NOMO-1 treated with dmso at 0.1 percent for 144 hours (cell line): Measurements from ENCODE around the gene MTRF1L.
A peak's percentile ranks its signal among the peaks of the same experiment; 100 is the strongest.

ENCODE experiments used
- DNase-seq: peaks from one replicate; lab custom pipeline; 2025; ENCODE audit not compliant: unreplicated experiment; lab: John Stamatoyannopoulos, UW

The MTRF1L gene, protein sequence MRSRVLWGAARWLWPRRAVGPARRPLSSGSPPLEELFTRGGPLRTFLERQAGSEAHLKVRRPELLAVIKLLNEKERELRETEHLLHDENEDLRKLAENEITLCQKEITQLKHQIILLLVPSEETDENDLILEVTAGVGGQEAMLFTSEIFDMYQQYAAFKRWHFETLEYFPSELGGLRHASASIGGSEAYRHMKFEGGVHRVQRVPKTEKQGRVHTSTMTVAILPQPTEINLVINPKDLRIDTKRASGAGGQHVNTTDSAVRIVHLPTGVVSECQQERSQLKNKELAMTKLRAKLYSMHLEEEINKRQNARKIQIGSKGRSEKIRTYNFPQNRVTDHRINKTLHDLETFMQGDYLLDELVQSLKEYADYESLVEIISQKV

DNA sequence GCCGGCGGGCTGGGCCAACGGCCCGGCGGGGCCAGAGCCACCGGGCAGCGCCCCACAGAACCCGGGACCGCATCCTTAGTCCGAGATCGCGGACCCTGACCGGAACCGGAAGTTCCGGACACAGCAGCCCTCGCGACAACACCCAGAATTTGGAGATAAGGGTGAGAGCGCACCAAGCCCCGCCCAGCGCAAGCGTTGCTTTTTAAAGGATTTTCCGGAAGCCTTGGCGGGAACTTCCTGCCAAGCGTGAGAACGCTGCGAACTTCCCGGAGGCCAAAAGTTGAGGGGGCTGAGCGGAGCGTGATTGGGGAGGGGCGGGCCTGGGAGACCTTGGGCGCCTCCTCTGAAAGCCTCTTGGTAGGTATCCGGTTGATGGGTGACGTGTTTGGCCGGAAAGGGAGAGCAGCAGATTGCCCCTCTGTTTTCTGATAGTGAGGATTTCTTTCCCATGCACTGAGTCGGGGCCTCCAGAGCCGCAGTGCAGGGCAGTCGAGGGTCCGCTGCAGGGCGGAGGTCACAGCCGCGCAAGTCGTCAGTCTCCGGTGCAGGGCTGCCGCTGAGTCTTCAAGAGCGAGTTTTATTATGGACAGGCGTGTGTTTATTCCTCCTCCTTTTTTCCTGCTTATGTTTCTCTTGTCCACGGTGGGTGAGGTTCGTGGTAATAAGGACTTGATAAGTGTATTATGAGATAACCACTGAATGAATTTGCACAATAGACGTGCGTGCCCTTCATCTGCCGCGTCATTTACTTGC lies at the start of gene MTRF1L:
Gene MTRF1L (minus strand): TSS at position 97 of the 753 bp plus-strand sequence. CDS start 24 bp downstream, at position 73.
- DNase-seq: peak; percentile 91

DNA sequence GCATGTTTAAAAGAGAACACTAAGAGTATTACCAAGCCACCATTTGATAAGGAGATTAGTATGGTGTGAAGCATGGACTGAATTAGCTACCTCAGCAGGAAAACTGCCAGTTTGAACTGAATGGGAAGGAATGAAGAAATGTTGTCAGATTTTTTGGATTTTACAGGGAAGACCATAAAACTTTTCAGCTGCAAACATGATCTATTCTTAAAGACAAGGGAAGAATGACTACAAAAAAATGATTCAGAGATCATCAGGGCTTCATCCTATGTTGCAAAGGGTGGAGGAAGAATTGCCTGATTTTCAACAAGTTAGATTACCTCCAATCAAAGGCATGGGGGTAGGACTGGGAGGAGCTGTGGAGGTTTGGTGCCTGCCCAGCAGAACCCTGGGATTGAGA lies 49.3 kb upstream of the MTRF1L start:
- DNase-seq: no peak

DNA sequence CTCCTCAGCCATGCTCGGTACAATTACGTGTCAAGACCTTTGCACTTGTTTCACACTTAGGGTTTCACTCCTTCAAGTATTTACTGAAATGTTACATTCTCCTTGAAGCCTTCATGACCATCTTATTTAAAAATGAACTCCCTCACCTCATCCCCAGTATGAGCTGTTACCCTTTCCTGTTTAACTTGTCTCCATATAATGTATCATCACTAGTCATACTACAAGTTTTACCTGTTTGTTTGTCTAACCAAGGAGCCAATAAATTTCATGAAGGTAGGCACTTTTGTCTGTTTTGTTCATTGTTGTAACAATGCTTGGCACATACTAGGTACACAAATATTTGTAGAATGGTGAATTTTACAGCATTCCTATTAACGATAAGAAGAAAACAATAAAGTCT lies 46.1 kb upstream of the MTRF1L start:
- DNase-seq: no peak

DNA sequence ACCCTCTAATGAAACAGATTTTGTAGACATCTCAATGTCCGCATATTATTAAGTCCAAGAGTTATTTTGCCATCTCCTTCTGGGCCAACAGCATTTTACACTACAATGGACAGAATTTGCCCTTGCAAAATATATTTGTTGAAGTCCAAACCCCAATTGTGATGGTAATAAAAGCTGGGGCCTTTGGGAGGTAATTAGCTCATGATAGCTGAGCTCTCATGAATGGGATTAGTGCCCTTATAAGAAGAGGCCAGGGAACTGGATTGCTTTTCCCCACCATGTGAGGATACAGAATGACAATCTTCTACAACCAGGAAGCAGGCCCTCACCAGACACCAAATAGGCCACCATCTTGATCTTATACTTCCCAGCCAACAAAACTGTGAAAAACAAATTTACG lies 44.9 kb upstream of the MTRF1L start:
- DNase-seq: no peak

DNA sequence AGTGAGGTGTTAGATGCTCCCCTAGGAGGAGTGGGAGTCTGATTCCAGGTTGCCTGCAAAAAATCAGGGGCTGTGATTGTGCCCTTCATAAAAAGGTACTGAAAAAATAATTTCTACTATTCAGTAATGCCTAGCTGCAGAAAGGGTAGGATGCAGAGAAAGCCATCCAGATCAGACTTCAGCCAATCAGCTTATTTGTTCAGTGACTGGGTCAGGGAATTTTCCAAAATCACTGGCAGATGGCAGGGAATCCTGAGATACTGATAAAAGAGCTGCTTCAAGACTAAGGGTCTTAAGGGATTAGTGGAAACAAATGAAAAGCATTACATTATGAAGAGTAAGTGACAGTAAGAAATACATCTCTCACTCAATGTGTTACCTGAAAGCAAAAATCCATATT lies 42.8 kb upstream of the MTRF1L start:
- DNase-seq: no peak

DNA sequence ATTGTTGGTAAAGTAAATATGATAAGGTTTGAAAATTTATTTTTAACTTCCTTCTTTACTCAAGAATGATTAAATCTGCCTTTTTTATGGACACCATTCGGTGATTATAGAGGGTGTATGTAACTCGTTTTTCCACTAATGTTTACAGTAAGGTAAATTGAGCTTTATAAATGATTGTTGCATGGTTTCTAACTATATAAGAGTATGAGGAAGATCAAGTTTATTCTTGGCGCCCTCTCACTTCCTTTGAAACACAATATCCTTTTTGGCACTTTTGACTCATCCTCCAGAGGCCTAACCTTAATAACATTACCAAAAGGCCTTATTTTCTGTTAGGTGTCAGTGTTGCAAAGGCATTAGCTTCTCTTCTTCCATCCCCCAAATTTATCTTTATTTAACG lies 41.8 kb upstream of the MTRF1L start:
- DNase-seq: no peak

DNA sequence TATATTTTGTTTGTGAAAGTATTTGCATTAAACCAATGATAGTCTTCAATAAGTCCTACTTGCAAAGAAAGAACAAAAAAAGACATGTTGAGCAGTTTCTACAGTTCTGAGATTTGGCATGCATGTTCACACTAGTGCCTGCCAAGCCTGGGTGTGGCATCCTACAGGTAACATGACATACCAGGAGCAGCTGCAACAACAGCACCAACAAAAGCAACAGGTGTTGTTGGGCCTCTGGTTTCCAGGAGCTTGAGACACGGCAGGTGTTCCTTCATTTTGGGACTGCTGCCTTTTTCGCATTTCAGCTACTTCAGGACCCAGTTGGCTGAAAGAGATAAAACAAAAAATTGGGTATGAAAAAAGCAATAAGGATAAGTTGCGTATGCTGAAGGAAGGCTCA lies 41.2 kb upstream of the MTRF1L start:
- no peak for DNase-seq

DNA sequence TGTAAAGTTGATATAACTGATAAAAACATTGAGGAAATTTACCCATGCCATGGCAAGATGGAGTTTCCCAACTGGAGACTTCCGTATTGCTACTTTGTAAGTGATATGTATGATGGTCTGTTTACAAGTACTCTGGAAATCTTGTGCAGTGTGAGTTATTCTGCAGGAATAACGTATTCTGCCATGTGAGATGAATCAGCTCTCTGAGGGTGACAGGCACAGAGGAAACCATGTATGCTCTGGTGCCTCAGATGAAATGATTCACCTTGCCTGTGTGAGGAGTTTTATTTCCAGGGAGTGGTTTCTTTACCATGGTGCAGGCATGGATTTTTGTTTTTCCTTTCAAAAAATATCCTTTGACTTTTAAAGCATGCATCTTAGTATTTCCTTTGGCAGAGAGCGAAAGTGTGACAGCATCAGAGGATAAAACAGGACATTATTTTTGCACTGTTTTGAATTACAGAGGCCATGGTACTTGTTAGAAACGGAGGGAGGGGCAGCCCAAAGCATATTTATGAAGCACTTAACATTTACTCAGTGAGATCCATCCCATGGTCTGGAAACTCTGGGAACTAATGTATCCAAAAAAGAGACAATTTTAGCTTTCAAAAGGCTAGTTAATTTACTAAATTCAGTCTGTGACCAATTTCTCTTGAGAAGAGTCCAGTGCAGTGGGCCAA lies 36.0 kb upstream of the MTRF1L start:
- DNase-seq: no peak

DNA sequence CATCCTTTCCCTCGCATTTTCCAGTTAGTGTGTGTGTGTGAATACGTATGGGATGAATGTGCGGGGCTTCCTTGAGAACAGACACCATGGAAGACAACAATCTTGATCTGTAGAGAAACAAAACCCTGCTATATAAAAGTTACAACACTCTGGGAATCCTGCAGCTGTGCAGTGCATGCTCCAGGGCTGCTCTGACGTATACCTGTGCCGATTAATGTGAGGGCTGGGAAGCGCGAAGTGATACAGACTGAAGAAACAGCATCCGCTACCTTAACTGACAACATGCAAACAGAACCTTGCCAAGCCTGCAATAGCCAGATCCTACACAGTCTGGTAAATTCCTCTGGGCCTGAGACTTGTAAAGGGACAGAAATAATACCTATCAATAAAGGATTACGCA lies 31.6 kb upstream of the MTRF1L start:
- no peak for DNase-seq

DNA sequence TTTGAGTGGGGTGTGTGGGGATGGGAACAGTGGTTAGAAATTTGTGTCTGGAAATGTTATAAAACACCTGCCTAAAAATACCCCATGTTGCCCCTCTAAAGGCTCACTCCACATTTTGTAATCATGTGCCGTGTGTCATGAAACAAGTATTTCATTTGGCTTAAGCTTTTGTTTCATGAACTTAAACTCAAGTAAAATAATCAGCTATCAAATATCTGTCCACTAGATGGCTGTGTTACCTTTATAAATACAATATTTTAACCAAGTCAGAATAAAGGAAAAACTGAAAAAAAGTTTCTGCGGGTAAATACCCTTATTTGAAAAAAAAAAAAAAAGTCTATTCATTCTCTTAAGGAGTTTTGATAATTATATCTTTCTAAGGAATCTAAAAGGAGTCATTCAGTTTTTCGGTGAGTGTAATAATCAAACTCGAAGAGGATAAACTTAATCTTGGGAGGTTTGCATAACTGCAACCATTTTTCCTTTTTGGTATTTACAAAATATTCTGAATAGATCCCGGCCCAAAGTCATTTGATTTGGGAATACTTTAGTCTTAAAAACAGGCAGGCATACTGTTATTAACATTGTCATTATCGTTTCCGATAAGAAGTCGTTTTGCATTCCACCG lies 29.9 kb upstream of the MTRF1L start:
- no peak for DNase-seq

DNA sequence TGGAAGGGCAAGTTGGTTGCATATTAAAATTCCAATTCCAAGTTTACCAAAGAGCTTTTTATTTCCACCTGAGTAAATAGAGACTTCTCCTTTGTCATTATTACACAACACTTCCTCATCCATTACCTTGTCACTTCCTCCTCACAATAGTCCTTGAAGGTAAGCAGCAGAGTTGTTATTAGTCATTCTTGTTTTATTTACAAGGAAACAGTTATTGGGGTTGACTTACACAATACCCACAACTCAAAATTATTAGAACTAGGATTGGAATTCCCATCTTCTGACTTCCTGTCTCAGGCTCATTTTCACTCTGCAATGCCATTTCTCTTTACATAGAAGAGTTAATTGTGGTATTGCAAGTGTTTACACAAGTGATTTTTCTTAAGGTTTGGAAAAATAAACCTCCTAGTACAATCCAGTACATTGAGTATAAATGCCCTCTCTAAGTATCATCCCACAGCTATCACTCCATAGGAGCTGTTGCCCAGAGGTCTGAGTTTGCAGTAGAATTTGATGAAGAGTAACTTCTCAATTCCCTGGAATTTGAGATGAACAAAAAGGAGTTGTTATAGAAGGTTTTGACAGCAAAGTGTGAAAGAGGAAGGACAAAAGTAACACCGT lies 28.9 kb upstream of the MTRF1L start:
- DNase-seq: no peak

DNA sequence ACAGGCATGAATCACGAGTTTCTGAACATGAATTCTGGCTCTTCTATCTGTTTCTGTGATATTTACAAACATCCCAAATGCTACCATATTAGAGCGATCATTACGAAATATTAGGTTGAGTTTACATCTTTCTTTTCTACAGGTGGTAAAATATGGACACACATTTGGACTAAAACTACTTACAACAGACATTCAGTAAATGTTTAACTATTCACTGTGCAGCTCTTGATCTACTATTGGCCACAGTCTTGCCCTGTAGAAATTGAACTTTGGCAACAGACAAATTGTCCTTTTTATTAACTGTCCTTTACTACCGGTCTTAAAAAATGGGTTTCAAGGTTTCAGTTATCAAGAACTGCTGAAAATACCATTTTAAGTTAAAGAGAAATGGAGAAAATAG lies 26.5 kb upstream of the MTRF1L start:
- no peak for DNase-seq

DNA sequence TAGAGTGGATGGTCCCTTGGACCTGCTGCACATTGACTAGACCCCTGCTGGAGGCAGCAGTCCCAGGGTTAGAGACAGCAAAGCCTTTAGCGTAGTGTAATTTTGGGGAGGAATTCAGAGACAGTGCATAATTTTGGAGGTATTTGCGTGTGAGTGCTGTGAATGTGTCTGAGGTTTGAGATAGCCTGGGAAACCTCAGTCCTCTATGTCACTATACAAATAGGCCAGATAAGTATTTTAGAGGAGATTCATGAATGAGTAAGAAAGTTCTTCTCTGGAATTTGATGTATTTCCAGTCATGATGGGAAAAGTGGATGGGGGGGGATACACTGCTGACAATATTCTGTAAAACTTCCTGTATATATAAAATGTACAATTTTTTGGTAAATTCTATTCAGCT lies 25.8 kb upstream of the MTRF1L start:
- DNase-seq: no peak

DNA sequence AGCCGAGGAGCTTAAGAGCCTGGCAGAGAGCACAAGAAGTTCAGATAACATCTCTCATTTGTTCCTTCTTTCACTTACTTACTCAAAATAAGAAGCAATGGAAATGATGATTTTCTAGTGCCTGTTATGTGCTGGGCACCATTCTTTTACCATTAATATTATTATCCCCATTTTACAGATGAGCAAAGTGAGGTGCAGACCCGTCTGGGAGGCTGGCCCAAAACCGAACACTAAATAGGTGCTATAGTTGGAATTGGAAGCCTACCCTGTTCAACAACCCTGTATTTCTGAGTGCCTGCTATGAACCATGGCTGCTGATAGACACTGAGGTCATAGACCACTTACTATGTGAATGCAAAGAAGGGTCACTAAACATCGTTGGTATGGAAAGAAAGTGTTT lies 25.0 kb upstream of the MTRF1L start:
- DNase-seq: no peak

DNA sequence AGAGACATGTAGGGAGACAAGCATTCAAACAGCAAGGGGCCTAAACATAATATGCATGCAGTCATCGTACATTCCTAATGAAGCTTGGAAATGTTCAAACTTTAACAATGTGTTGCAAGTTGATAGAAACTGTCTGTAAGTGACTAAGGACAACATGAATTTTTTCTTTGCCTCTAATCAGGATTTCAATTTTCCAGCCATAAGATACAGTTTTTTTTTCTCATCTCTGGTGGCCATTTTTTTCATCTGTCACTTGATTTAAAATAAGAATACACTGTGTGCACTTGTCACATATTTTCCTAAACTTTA lies 22.2 kb upstream of the MTRF1L start:
- DNase-seq: no peak

DNA sequence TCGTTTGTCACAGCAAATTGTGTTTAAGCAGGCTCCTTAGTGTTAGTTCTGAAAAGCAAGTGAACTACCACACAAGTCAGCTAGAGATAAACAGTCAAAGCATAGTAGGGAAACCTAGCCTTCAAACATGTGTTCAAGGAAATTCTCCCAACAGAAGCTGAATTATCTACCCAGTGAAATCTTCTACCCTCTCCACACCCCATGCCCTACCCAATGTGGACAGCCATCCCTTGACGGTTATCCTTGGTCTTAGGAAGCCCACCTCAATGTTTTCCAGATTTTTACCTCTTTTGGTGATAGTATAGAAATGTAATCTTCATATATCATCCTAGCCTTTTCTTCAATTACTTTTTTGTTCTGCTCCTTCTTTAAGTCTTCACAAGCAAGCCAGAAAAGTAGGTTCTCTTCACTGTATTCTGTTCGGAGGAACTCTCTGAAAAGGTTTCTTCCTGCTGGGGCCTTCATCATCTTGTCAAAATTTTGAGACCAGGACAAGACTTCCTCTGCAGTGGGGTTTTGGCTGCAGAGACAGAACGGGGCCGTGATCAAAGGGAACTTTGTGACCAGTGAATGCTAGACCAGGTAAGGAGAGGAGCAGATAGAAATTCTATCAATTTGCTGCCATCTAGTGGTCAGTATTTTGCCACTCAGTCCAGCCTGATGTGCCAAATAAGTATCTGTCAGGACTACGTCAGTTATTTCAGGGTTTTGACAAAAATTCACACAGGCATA lies 21.6 kb upstream of the MTRF1L start:
- no peak for DNase-seq

DNA sequence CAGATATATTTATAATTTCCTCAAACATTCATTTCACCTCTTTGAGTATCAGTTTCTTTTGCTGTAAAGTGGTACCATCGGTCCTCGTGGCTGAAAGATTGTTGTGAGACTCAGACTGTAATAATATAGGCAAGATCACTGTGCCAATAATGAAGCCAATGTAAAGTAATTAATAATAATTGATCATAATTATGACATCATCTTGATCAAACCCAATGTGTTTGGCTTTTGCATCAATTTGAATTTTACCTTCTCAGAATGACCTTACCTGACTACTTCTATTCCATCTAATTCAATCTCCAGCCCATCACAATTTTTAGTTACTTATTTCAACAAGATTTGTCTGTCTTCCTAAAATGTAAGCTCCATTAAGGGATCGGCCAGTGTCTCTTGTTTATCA lies 15.8 kb upstream of the MTRF1L start:
- DNase-seq: no peak

DNA sequence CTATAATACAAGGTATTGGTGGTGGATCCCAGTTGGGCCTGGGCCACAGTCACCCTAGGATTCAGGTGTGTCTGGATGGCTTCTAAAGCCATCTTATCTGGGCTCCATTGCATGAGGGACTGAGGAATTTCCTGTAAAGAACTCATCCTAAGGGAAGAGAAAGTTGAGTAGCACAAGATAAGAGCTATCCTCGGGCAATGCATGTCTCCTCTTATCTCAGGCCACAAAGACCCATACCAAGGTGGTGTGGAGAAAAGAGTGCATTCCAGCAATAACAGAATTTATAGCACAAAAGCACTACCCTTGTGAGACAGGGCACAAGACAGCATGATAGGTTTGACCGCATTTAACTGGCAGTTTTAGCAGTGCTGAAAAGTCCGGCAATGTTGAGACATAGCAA lies 14.3 kb upstream of the MTRF1L start:
- no peak for DNase-seq

DNA sequence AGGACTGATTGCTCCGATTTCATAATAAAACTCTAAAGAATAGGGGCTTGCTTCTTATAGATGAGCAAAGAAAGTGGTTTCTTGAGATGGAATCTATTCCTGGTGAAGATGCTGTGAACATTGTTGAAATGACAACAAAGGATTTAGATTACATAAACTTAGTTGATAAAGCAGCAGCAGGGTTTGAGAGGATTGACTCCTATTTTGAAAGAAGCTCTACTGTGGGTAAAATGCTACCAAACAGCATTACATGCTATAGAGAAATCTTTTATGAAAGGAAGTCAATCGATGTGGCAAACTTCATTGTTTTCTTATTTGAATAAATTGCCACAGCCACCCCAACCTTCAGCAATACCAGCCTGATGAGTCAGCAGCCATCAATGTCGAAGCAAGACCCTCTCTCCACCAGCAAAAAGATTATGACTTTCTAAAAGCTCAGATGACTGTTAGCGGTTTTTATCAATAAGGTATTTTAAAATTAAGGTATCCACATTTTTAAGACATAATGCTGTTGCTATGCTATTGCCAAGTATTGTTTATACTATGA lies 12.7 kb upstream of the MTRF1L start:
- no peak for DNase-seq

DNA sequence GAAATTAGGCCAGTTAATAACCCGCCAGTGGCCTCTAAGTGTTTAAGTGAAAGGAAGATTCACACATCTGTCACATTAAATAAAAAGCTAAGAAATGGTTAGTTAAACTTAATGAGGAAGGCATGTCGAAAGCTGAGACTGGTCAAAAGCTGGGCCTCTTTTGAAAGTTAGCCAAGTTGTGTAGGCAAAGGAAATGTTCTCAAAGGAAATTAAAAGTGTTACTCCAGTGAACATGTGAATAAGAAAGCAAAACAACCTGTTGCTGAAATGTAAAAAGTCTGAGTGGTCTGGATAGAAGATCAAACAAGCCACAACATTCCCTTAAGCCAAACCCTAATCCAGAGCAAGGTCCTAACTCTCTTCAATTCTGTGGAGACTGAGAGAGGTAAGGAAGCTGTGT lies 10.9 kb upstream of the MTRF1L start:
- DNase-seq: no peak
